Caco-2 (cell line): Measurements from ENCODE around the gene FAM120AOS. TPM values are rescaled to one million over a fixed set of nuclear protein-coding genes. Genes with fewer than 3 reads are reported as not detected.

Source experiments
- BruUV-seq: library from RNA; stranded (reverse); fragments of 400-500 nt; replicated peaks from 2 replicates; lab custom pipeline; 2021; lab: Mats Ljungman, UMichigan
- CTCF ChIA-PET: fragments of 300-600 bp; sonication (Branson Sonifier 250); formaldehyde crosslinking; loops from one replicate; lab custom pipeline; 2022; ENCODE audit warnings: antibody characterized with exemption; lab: Charles Lee
- POLR2A ChIA-PET: fragments of 300-600 bp; sonication (Branson Sonifier 250); formaldehyde crosslinking; loops from one replicate; lab custom pipeline; 2022; ENCODE audit warnings: antibody characterized with exemption; lab: Charles Lee
- DNase-seq, 2 experiments: peaks; one replicate each; pipeline versions ENCODE4 v3.0.0 to v3.0.0-alpha.2; 2020 to 2022
- H3K27me3 ChIP-seq: replicated peaks from 2 replicates; pipeline ENCODE4 v1.6.0; 2011; ENCODE audit warnings: low read length; ENCODE audit not compliant: control insufficient read depth, insufficient read depth
- H3K36me3 ChIP-seq: 2 replicates; pipeline ENCODE4 v1.5.1; 2011; ENCODE audit warnings: low read length; ENCODE audit not compliant: control insufficient read depth, insufficient read depth
- H3K4me1 ChIP-seq: fragments of 250-450 bp; sonication (Bioruptor Pico); 2 replicates; pipeline ENCODE4 v1.5.1; 2020; ENCODE audit warnings: mild to moderate bottlenecking
- H3K4me3 ChIP-seq: 2 replicates; pipeline ENCODE4 v1.5.1; 2011; ENCODE audit warnings: low read depth, mild to moderate bottlenecking, control low read depth, low read length
- H3K9me3 ChIP-seq: fragments of 250-450 bp; sonication (Bioruptor Pico); 2 replicates; pipeline ENCODE4 v1.5.1; 2020; ENCODE audit warnings: mild to moderate bottlenecking, moderate library complexity
- H3K27ac Mint-ChIP-seq: one replicate; pipeline ENCODE4 v1.8.0; 2022; ENCODE audit warnings: mixed read lengths; ENCODE audit not compliant: unreplicated experiment
- H3K27me3 Mint-ChIP-seq: one replicate; pipeline ENCODE4 v1.8.0; 2022; ENCODE audit warnings: mixed read lengths; ENCODE audit not compliant: insufficient read depth, unreplicated experiment
- H3K36me3 Mint-ChIP-seq: one replicate; pipeline ENCODE4 v1.8.0; 2022; ENCODE audit warnings: mild to moderate bottlenecking, mixed read lengths; ENCODE audit not compliant: insufficient read depth, unreplicated experiment
- H3K4me1 Mint-ChIP-seq: one replicate; pipeline ENCODE4 v1.8.0; 2022; ENCODE audit warnings: low read depth, mixed read lengths; ENCODE audit not compliant: unreplicated experiment
- H3K4me3 Mint-ChIP-seq: one replicate; pipeline ENCODE4 v1.8.0; 2022; ENCODE audit warnings: mild to moderate bottlenecking, moderate library complexity, mixed read lengths; ENCODE audit not compliant: unreplicated experiment
- H3K9me3 Mint-ChIP-seq: one replicate; pipeline ENCODE4 v1.8.0; 2022; ENCODE audit warnings: mixed read lengths; ENCODE audit not compliant: unreplicated experiment
- CTCF ChIP-seq, 2 experiments: fragments of 200-600 bp in 1 of 2; IDR thresholded peaks; 1 replicate in 1 of 2; 2 replicates in 1 of 2; pipeline versions ENCODE4 v1.5.1 to v1.8.0; 2011 to 2022; ENCODE audit warnings: antibody characterized with exemption in 1 of 2, control low read depth in 1 of 2, inconsistent platforms in 1 of 2, low read depth in 1 of 2, low read length in 1 of 2, mild to moderate bottlenecking in 1 of 2, moderate library complexity in 1 of 2; ENCODE audit not compliant: insufficient read depth in 1 of 2, severe bottlenecking in 1 of 2, unreplicated experiment in 1 of 2
- intact Hi-C: fragments of 100-400 bp; cut with micrococcal nuclease; formaldehyde crosslinking; loops from one replicate; pipeline ENCODE4 v1.10.0; 2022; ENCODE audit not compliant: unreplicated experiment
- total RNA-seq: library from RNA; stranded (reverse); gene quantifications from 2 replicates; pipeline ENCODE4 v1.2.3, GENCODE V29; 2022

The FAM120AOS gene
- total RNA-seq, 1 experiment from 2014 or later, result 36.0 TPM

GRCh38 chr9:93500571-93501298 is 47.4 kb upstream of the FAM120AOS start:
- Mint-ChIP-seq H3K36me3 (peaks cover 53% of the 10 kb centered on the region), H3K9me3 (no peaks in the 10 kb centered on the region), H3K4me1 (peaks cover 13% of the 10 kb centered on the region), H3K27ac (no peak overlapping the region), H3K27me3 (no peaks in the 10 kb centered on the region), H3K4me3 (no peak overlapping the region)
- Histone ChIP-seq H3K4me1 (no peaks in the 10 kb centered on the region), H3K9me3 (no peaks in the 10 kb centered on the region), H3K36me3 (no peaks in the 10 kb centered on the region; the same call in 1 of the 2 replicates), H3K27me3 (no peaks in the 10 kb centered on the region), H3K4me3 (no peak overlapping the region)
- no peak for TF ChIP-seq CTCF (IDR thresholded peaks at IDR 0.05; ENCODE audit: insufficient read depth in 1 of 2, low read depth in 1 of 2, low read length in 1 of 2, severe bottlenecking in 1 of 2, unreplicated experiment in 1 of 2)
- intact Hi-C loops, result no loop called here
- no TSS peak for BruUV-seq
- ChIA-PET CTCF (no interaction called here), POLR2A (no interaction called here)
- no peak for DNase-seq

GRCh38 chr9:93496285-93496684 is 42.9 kb upstream of the FAM120AOS start:
- H3K4me1 ChIP-seq, result no peaks in the 10 kb centered on the region
- Mint-ChIP-seq H3K4me3 (no peak overlapping the region), H3K9me3 (no peaks in the 10 kb centered on the region), H3K36me3 (peaks cover 52% of the 10 kb centered on the region), H3K4me1 (peaks cover 13% of the 10 kb centered on the region), H3K27me3 (no peaks in the 10 kb centered on the region), H3K27ac (no peak overlapping the region)
- no peaks in the 10 kb centered on the region for H3K27me3 ChIP-seq
- POLR2A ChIA-PET, result no interaction called here
- no TSS peak for BruUV-seq
- TF ChIP-seq CTCF (IDR thresholded peaks at IDR 0.05; ENCODE audit: insufficient read depth in 1 of 2, low read depth in 1 of 2, low read length in 1 of 2, severe bottlenecking in 1 of 2, unreplicated experiment in 1 of 2), result no peak
- intact Hi-C loops, result no loop called here
- DNase-seq, result no peak
- H3K4me3 ChIP-seq, result no peak overlapping the region
- H3K36me3 ChIP-seq, result no peaks in the 10 kb centered on the region; the same call in 1 of the 2 replicates
- CTCF ChIA-PET, result no interaction called here
- H3K9me3 ChIP-seq, result no peaks in the 10 kb centered on the region

GRCh38 chr9:93493949-93494348 is 40.6 kb upstream of the FAM120AOS start:
- ChIA-PET CTCF (no interaction called here), POLR2A (no interaction called here)
- no peak for TF ChIP-seq CTCF (IDR thresholded peaks at IDR 0.05; ENCODE audit: insufficient read depth in 1 of 2, low read depth in 1 of 2, low read length in 1 of 2, severe bottlenecking in 1 of 2, unreplicated experiment in 1 of 2)
- Mint-ChIP-seq H3K4me1 (no peaks in the 10 kb centered on the region), H3K27me3 (no peaks in the 10 kb centered on the region), H3K4me3 (no peak overlapping the region), H3K36me3 (peaks cover 34% of the 10 kb centered on the region), H3K27ac (no peak overlapping the region), H3K9me3 (no peaks in the 10 kb centered on the region)
- DNase-seq, result no peak
- no peaks in the 10 kb centered on the region for H3K9me3 ChIP-seq
- intact Hi-C loops, result no loop called here
- H3K4me3 ChIP-seq, result no peak overlapping the region
- no peaks in the 10 kb centered on the region; the same call in 1 of the 2 replicates for H3K36me3 ChIP-seq
- H3K4me1 ChIP-seq, result no peaks in the 10 kb centered on the region
- no TSS peak for BruUV-seq
- H3K27me3 ChIP-seq, result no peaks in the 10 kb centered on the region
